GM12865 (cell line): ENCODE results near the gene SMIM30.

ENCODE experiments used
- DNase-seq: peaks from one replicate; pipeline ENCODE4 v3.0.0; 2010; ENCODE audit warnings: low read depth
- H3K4me3 ChIP-seq: 2 replicates; pipeline ENCODE4 v1.5.1; 2011; ENCODE audit warnings: mild to moderate bottlenecking, low read depth, low read length, control low read depth
- CTCF ChIP-seq: IDR thresholded peaks from 2 replicates; pipeline ENCODE4 v1.5.1; 2011; ENCODE audit warnings: low read length, control low read depth, low read depth, inconsistent platforms; ENCODE audit not compliant: insufficient read depth; ENCODE audit errors: missing control alignments

Gene SMIM30

GRCh38 chr7:113143486-113144257, 25.3 kb upstream of the SMIM30 start:
- peak; percentile 15 for DNase-seq

DNA sequence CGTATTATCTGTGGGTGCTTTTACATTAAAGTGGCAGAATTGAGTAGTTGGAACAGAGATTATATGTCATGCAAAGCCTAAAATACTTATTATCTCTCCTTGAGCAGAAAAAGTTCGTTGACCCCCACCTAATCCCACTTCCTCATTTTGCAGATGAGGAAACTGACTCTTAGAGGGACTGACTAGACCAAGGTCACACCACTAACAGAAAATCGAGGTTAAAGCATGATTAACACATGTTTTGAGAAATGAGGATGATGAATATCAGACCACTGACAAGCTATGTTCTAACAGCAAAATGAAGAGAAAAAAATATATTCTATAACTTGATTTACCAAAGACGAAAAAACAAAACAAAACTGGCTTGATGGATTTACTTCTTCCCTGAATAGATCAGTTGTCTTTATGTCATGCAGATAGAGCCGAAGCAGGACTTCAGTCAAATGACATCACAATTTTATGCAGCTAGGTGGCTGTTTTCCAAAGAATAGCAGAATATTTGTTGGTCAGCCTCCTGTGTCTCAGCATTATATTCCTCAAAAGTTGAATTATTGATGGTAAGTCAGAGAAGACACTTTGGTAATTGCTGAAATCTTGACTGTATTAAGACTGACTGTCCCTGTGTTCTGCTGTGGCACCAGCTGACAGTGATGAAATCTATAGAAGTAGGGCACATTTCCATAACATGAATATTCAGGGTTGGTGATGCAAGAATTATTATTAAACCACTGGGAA, 24.2 kb upstream of the SMIM30 start:
- no peak overlapping the region for H3K4me3 ChIP-seq
- peak; percentile 38 for DNase-seq
- TF ChIP-seq CTCF, result no peak

More at GRCh38 chr7:113143486-113144257, 25.3 kb upstream of the SMIM30 start:
- no peak overlapping the region for H3K4me3 ChIP-seq
- no peak for TF ChIP-seq CTCF

DNA sequence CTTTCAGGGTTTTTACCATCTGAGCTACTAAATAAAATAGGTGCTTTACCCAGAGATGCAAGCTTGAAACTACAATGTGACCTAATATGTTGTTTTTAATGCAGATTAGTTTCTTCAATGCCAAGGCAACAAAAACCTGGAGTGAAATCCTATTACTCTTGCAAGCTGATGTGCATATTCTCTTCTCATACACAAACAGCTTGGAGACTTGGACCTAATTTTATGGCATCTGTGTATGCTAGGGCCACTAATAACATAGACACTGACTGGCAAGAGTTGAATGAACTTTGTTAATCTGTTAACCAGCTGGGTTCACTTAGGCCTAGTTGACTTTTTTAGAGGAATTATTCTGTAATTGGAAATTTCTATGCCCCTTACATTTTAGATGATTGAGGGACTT, 23.4 kb upstream of the SMIM30 start:
- no peak overlapping the region for H3K4me3 ChIP-seq
- no peak for DNase-seq
- TF ChIP-seq CTCF, result no peak

DNA sequence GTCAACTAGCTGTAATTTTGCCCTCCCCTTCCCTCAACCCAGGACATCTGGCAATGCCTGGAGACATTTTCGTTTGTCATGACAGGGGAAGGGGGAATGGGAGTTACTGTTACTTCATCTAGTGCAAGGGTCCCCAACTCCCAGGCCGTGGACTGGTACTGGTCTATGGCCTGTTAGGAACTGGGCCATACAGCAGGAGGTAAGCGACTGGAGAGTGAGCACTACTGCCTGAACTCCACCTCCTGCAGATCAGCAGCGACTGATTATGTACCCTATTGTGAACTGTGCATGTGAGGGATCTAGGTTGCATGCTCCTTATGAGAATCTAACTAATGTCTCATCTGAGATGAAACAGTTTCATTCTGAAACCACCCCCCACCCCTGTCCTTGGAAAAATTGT, 22.6 kb upstream of the SMIM30 start:
- DNase-seq, result no peak
- H3K4me3 ChIP-seq, result no peak overlapping the region
- TF ChIP-seq CTCF, result no peak

GRCh38 chr7:113137241-113137640, 18.9 kb upstream of the SMIM30 start:
- DNase-seq, result no peak
- no peak for TF ChIP-seq CTCF
- H3K4me3 ChIP-seq, result no peak overlapping the region

- no peak for TF ChIP-seq CTCF
- no peak for DNase-seq
- H3K4me3 ChIP-seq, result no peak overlapping the region
Observed at GRCh38 chr7:113134025-113134424, 15.7 kb upstream of the SMIM30 start.

DNA sequence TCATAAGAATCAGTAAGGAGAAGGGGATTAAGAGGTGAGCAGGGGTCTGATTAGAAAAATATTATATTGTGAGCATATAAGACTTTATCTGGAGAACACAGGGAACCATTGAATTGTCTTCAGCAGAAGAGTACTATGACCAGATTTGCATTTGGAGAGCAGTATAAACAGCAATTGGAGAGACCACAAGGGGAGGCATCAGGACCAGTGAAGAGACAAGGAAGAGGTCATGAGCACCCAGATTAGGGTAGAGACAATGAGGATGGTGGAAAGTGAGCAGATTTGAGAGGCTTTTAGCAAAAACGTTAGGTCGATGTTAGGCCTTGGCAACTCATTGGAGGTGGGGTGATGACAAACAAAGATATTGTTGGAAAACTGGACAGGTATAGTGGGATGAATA, 13.0 kb upstream of the SMIM30 start:
- DNase-seq, result no peak
- TF ChIP-seq CTCF, result no peak
- H3K4me3 ChIP-seq, result no peak overlapping the region
